Fibroblast of pulmonary artery (primary cell): ENCODE results near the gene NUDT3.
A peak's percentile ranks its signal among the peaks of the same experiment; 100 is the strongest.

Experiments used
- DNase-seq: peaks from one replicate; pipeline ENCODE4 v3.0.0-alpha.2; 2010; ENCODE audit warnings: low read depth
- H3K4me3 ChIP-seq: replicated peaks from 2 replicates; pipeline ENCODE4 v1.5.1; 2011; ENCODE audit warnings: low read depth, mild to moderate bottlenecking, control low read depth, low read length, moderate library complexity
- CTCF ChIP-seq: IDR thresholded peaks from 2 replicates; pipeline ENCODE4 v1.5.1; 2011; ENCODE audit warnings: mild to moderate bottlenecking, control low read depth, low read length, inconsistent platforms; ENCODE audit errors: missing control alignments

Gene NUDT3

GRCh38 chr6:34238585-34239499, 153.6 kb downstream of the NUDT3 start:
- no peak for DNase-seq
- H3K4me3 ChIP-seq: peak overlapping the region; percentile 70
- no peak for TF ChIP-seq CTCF

- TF ChIP-seq CTCF: no peak
- H3K4me3 ChIP-seq: peak overlapping the region; percentile 70
- no peak for DNase-seq
Observed at GRCh38 chr6:34237722-34238584, 154.5 kb downstream of the NUDT3 start.

GRCh38 chr6:34237316-34237721, 155.2 kb downstream of the NUDT3 start:
- peak overlapping the region; percentile 70 for H3K4me3 ChIP-seq
- no peak for TF ChIP-seq CTCF
- DNase-seq: no peak

- TF ChIP-seq CTCF: no peak
- peak within 1 kb of the TSS; percentile 70 for H3K4me3 ChIP-seq
- DNase-seq: peak; percentile 82
Observed at GRCh38 chr6:34236443-34237315, 155.8 kb downstream of the NUDT3 start, which contains the start of gene HMGA1. HMGA1 (plus strand) TSS chr6:34236873; CDS start chr6:34240781, 3,908 bp downstream.

- peak overlapping the region; percentile 62 for H3K4me3 ChIP-seq
- TF ChIP-seq CTCF: no peak
- DNase-seq: no peak
Observed at GRCh38 chr6:34236131-34236442, 156.4 kb downstream of the NUDT3 start.
